Retinal pigment epithelial cell (primary cell): ENCODE data around the gene TM9SF2.

Experiments used
- DNase-seq: peaks from one replicate; pipeline ENCODE4 v3.0.0-alpha.2; 2010; ENCODE audit warnings: low read depth
- H3K4me3 ChIP-seq: 2 replicates; pipeline ENCODE4 v1.5.1; 2011; ENCODE audit warnings: mild to moderate bottlenecking, low read length, control low read depth, moderate library complexity
- TF ChIP-seq, protein P1 (sequence below): conservative IDR thresholded peaks from 2 replicates; pipeline ENCODE4 v1.5.1; 2011; ENCODE audit warnings: low read depth, low read length, control low read depth, inconsistent platforms

Gene TM9SF2

DNA sequence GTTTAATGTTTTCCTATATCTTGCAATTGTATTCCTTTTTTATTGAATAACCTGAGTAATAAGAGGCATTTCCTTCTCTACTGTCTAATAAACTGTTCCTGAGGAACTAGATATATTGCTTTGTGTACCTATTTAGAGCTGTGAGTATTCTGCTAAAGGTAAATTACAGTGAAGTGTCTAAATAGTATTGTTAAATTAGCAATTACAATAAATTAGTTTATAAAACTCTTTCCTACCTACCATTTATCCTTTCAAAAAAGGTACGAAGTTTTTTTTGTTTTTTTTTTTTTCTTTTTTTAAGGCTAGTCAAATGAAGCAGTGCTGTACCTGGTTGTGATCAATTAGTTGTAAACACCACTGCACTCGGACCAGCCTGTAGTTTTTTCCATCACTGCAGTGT is 34.8 kb downstream of the TM9SF2 start:
- no peak for DNase-seq
- no peak overlapping the region for H3K4me3 ChIP-seq
- TF ChIP-seq, protein P1, sequence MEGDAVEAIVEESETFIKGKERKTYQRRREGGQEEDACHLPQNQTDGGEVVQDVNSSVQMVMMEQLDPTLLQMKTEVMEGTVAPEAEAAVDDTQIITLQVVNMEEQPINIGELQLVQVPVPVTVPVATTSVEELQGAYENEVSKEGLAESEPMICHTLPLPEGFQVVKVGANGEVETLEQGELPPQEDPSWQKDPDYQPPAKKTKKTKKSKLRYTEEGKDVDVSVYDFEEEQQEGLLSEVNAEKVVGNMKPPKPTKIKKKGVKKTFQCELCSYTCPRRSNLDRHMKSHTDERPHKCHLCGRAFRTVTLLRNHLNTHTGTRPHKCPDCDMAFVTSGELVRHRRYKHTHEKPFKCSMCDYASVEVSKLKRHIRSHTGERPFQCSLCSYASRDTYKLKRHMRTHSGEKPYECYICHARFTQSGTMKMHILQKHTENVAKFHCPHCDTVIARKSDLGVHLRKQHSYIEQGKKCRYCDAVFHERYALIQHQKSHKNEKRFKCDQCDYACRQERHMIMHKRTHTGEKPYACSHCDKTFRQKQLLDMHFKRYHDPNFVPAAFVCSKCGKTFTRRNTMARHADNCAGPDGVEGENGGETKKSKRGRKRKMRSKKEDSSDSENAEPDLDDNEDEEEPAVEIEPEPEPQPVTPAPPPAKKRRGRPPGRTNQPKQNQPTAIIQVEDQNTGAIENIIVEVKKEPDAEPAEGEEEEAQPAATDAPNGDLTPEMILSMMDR: no peak

DNA sequence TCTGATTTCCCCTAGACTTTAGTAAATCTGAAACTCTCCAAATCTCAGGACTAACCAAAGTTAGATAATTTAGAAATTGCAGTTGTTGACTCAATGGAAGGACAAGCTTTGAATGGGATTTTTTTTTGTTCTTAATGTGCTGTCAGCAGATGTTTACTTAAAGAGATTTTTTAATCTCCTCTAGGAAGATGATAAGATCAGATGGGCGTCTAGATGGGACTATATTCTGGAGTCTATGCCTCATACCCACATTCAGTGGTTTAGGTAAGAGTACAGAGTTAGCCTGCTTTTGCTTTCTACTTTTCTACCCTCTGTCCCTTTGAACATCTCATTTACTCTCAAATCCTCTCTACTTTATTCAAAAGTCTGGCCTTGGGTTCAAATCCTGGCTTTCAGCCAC is 39.3 kb downstream of the TM9SF2 start:
- no peak overlapping the region for H3K4me3 ChIP-seq
- TF ChIP-seq, protein P1: no peak

DNA sequence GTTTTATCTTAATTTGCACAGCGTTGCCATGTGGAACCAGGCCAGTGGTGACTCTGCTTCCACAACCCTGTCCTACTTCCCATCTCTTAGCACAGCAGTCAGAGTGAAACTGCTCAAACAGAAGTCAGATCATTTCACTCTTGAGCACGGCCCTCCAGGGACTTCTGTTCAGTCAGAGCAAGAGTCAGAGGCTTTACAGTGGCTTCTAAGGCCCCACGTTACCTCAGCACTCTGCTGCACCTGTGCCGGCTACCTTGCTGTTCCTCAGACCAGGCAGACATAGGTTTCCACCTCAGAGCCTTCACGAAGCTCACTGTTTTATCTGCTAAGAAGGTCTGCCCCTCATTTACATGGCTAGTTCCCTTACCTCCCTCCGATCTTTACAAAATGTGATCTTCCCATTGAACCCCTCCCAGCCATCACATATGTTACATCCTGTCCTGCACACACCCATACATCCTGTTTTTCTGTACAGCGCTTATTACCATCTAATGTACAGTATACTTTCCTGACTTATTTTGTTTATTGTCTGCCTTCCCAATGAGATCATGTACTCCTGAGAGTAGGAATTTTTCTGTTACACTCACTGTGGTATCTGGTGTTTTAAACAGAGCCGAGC is 41.6 kb downstream of the TM9SF2 start:
- H3K4me3 ChIP-seq: no peak overlapping the region

More for the DNA sequence above, 39.3 kb downstream of the TM9SF2 start:
- DNase-seq: no peak

DNA sequence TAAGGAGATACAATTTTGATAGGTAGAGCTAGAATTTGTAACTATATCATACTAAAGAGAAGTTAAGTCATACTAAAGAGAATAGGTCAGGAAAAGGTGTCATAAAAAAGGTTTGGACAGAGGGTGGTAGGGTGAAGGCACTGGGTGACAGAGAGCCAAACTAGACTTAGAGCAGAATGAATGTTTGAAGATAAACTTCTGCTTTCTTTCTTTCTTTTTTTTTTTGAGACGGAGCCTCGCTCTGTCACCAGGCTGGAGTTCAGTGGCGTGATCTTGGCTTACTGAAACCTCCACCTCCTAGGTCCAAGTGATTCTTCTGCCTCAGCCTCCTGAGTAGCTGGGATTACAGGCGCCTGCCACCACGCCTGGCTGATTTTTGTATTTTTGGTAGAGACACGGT is 44.1 kb downstream of the TM9SF2 start:
- H3K4me3 ChIP-seq: no peak overlapping the region
- TF ChIP-seq, protein P1: no peak
- DNase-seq: no peak

More for the DNA sequence above, 41.6 kb downstream of the TM9SF2 start:
- no peak for DNase-seq
- TF ChIP-seq, protein P1: no peak

DNA sequence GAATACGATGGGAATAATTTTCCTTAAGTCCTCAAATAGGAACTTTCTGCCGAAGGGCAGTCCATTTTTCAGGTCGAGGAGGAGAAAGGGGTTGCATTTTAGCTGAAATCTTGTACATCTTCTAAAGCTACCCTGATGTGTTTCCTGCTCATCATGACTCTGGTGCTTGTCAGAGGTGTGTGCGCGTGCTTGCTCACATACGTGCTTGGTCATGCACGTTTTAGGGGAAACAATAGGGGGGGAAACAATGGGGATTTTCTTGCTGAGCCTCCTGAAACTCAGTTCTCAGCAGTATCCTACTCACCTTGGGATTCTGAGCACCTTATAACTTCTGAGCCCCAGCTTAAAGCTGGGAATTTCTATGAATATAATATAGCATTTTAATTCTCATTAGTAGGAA is 44.7 kb downstream of the TM9SF2 start:
- no peak for DNase-seq
- TF ChIP-seq, protein P1: no peak
- H3K4me3 ChIP-seq: no peak overlapping the region

DNA sequence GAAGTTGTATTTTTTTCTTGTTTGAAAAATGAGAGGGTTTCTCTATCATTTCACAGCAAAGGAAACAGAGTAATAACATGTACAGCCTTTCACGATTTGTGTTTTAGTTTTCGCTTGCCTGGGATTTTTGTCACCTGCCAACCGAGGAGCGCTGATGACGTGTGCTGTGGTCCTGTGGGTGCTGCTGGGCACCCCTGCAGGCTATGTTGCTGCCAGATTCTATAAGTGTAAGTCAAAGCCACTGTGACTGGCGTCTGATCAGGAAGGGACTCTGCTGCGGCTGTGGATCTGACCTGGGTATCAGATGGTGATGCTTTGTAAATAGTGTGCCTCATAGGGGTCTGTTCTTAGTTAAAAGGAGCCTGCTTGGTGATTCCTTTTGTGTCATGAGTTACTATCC is 45.6 kb downstream of the TM9SF2 start:
- no peak overlapping the region for H3K4me3 ChIP-seq
- TF ChIP-seq, protein P1: no peak
- DNase-seq: no peak

DNA sequence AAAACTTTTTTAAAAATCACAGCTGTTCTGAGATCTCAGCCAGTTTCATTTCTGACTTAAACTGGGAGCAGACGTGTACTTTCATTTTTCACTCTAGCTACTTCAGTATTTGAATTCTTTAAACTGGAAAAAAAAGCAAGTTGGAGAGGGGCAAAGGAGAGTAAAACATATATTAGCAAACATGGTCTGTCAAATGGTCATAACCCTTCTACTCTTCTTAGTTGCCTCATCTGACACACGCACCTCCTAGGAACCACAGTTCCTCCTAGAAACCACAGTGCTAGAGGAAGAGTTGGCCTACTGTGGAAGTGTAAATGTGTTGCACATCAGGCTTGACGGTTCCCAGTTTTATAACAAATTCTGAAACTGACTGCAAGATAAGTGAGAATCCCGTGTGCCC is 47.2 kb downstream of the TM9SF2 start:
- no peak for DNase-seq

More for the DNA sequence above, 47.2 kb downstream of the TM9SF2 start:
- TF ChIP-seq, protein P1: no peak
- H3K4me3 ChIP-seq: no peak overlapping the region
